HG03432 (cell line): Measurements from ENCODE around the gene DNAJC16.

ENCODE experiments used
- ATAC-seq: cut with Tn5 transposase; IDR thresholded peaks from one replicate; pipeline ENCODE4 v1.9.1; 2021; ENCODE audit warnings: mild to moderate bottlenecking, moderate library complexity; ENCODE audit not compliant: unreplicated experiment

The DNAJC16 gene

DNA sequence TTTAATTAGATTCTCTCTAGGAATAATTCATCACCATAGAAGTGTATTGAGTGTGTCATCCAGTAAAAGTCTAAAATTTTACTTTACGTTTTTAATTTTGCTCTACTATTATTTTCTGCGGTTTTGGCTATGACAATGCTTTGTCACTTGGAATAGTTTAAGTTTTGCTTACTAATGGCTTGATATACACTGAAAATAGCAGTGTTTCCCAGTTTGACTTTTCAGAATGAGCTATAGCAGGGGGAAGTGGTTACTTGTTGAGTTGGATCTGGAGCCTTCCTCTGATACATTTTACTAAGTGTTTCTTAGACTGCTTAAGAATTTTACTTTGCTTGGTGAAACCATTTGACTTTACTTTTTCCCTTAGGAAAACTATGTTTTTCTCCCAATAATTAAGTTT is 5.0 kb downstream of the DNAJC16 start:
- no peak for ATAC-seq

- ATAC-seq = no peak
These were observed 12.1 kb downstream of the DNAJC16 start for GRCh38 chr1:15538771-15539170.

GRCh38 chr1:15540186-15540585 is 13.5 kb downstream of the DNAJC16 start:
- no peak for ATAC-seq

GRCh38 chr1:15541231-15541792 is 14.7 kb downstream of the DNAJC16 start:
- no peak for ATAC-seq

- no peak for ATAC-seq
These were observed 16.0 kb downstream of the DNAJC16 start for GRCh38 chr1:15542388-15543250.

DNA sequence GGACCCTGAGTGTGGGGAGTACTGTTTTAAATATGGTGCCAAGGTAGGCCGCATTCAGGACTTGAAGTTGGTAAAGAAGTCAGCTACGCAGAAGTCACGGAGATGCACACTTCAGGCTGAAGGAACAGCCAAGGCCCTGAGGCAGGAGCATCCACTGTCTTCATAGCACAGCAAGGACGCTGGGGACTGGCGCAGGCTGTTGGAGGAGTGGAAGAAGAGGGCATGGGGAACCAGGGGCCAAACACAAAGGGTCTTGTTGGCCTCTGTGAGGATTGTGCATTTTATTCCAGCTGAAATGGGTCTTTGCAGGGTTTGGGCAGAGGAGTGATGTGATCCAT is 16.6 kb downstream of the DNAJC16 start:
- no peak for ATAC-seq

- ATAC-seq = no peak
These were observed 17.2 kb downstream of the DNAJC16 start for GRCh38 chr1:15543589-15544568.

DNA sequence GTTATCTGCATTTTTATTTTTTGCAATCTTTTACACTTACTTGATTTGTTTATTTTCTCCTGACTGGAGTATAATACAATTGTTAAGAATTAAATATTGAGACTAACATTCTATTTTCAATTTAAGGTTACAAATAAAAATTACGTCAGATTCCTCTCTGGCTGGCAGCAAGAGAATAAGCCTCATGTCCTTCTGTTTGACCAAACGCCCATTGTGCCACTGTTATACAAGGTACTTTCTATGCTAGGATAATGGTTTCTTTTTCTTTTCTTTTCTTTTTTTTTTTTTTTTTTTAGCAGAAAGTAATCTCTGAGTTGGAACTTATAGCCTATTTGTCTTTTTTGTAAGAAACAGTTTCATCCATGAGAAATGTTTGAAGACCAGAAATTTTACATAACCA is 20.0 kb downstream of the DNAJC16 start:
- ATAC-seq = no peak

DNA sequence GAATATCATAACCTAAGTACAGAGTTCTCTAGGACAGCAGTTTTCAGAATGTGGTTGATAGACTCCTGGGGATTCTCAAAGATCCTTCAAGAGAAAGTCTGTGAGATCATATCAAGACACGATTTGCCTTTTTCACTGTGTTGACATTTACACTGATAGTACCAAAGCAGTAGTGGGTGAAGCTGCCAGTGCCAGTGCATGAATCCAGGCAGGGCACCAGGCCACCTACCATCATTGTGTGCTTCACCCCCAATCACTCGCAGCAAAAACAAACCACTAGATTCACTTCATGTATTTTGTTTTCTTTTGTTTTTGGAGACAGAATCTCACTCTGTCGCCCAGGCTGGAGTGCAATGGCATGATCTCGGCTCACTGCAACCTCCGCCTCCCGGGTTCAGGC is 23.9 kb downstream of the DNAJC16 start:
- ATAC-seq = no peak

GRCh38 chr1:15557008-15557407 is 30.4 kb downstream of the DNAJC16 start:
- ATAC-seq = no peak

DNA sequence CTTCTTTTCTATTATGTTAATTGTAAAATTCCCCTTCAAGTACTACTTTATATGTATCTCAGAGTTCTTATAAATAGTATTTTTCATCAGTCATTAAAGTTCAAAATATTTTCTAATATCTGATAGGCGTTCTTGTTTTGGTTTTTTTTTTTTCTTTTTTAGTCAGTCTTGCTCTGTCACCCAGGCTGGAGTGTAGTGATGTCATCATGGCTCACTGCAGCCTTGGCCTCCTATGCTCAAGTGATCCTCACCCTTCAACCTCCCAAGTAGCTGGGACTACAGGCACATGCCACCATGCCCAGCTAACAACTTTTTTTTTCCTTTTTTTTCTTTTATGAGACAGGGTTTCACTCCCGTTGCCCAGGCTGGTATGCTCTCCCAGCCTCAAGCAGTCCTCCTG is 30.9 kb downstream of the DNAJC16 start:
- no peak for ATAC-seq

- ATAC-seq = no peak
These were observed 31.9 kb downstream of the DNAJC16 start for GRCh38 chr1:15558516-15558915.

DNA sequence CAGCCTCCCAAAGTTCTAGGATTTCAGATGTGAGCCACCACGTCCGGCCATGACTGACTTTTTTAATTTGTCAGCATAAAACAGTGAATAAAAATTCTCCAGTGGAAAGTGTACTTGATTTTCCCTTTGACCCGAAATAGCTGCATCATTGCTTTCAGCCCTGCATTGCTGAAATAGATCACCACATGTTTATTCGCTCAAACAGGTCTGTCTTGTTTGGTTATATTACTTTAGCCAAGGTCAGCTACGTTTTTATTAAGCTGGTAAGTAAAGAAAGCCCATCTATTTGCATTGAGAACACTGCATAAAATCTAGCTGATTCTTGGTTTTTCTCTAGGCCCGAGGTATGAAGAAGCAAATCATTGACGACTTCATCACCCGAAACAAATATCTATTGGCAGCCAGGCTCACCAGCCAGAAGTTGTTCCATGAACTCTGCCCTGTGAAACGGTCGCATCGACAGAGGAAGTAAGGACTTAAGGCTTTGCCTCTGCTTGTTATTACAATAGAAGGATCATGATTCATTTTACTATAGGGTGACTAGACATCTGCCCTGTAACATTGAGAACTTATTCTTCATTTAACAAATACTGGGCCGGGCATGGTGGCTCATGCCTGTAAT is 32.7 kb downstream of the DNAJC16 start:
- no peak for ATAC-seq

- no peak for ATAC-seq
These were observed 41.9 kb downstream of the DNAJC16 start for GRCh38 chr1:15568387-15569073.

GRCh38 chr1:15570861-15571260 is 44.2 kb downstream of the DNAJC16 start:
- no peak for ATAC-seq

DNA sequence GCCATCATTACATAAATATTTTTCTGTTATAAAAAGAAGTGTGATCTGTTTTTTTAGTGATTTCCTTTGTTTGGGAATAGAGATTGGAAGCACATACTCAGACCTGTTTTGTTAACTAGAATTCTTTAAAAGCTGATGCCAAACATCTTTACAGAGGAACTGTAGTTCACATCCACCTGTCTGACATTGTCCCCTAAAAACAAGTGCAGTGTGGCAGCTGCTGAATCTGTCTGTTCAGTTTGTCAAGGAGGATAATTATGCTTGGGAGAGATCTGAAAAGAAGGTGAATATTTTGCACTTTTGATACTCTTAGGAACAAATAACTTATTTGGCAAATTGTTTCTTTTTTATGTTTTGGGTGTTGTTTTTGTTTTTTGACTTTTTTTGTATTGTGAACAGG is 44.6 kb downstream of the DNAJC16 start:
- ATAC-seq = no peak

DNA sequence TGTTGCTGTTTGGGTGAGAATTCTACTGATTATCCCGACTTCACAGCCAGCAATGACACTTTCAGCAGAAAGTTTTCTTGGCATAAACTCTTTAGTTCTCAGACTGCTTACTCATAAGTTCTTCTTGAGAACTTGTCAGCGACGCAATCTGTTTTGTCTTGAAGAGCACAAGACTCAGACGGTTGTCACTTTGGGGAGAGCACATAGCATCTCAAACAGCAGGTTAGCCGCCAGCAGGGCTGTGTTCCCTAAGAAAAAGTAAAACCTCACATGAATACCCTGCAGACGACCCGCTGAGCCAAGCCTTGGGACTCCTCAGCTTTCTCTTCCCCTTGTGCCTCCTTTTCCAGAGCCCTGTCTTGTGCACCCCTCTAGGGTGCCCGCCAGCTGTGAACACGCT is 46.8 kb downstream of the DNAJC16 start:
- no peak for ATAC-seq

- no peak for ATAC-seq
These were observed 48.1 kb downstream of the DNAJC16 start for GRCh38 chr1:15574741-15575140.

DNA sequence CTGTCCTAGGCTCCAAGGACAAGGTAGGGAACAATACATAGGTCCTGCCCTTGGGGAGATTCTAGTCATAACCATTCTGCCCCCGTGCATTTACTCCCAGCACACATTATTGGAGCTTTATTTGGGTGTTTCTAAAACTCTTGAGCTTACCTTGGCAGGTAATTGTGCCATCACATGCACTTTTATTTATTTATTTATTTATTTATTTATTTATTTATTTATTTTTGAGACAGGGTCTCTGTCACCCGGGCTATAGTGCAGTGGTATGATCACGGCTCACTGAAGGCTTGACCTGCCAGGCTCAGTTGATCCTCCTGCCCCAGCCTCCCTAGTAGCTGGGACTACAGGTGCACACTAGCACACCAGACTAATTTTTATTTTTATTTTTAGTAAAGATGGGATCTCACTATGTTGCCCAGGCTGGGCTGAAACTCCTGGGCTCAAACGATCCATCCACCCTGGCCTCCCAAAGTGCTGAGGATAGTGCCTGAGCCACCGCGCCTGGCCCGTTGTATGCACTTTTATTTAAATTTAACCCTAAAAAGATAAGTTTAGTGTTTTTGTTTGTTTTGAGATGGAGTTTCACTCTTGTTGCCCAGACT is 49.0 kb downstream of the DNAJC16 start:
- ATAC-seq = no peak

GRCh38 chr1:15577691-15578090 is 51.0 kb downstream of the DNAJC16 start:
- no peak for ATAC-seq
